Stimulated activated effector memory CD8-positive, alpha-beta T cell treated with anti-CD3 and anti-CD28 coated beads, Interleukin-12 subunit alpha, Interleukin-12 subunit beta, amount 100 ng/mL, for 72 hours (primary cell): ENCODE measurements around the gene PIGO.

ENCODE experiments used
- ATAC-seq: fragments of 150-1000 bp; cut with Tn5 transposase; 2 replicates; pipeline ENCODE4 v1.10.0; 2021
- DNase-seq, 2 donors: peaks; one replicate each; pipeline ENCODE4 v3.0.0; 2021 to 2022; ENCODE audit warnings: low spot score in 2 of 2
- H3K27ac Mint-ChIP-seq: one replicate; pipeline ENCODE4 v1.8.0; 2022; ENCODE audit warnings: mild to moderate bottlenecking, mixed read lengths
- H3K36me3 Mint-ChIP-seq: one replicate; pipeline ENCODE4 v1.8.0; 2022; ENCODE audit warnings: mild to moderate bottlenecking, mixed read lengths
- H3K4me1 Mint-ChIP-seq: one replicate; pipeline ENCODE4 v1.8.0; 2022; ENCODE audit warnings: mixed read lengths
- H3K4me3 Mint-ChIP-seq: one replicate; pipeline ENCODE4 v1.8.0; 2022; ENCODE audit warnings: mild to moderate bottlenecking, mixed read lengths
- H3K9me3 Mint-ChIP-seq: one replicate; pipeline ENCODE4 v1.8.0; 2022; ENCODE audit warnings: mixed read lengths

PIGO gene

DNA sequence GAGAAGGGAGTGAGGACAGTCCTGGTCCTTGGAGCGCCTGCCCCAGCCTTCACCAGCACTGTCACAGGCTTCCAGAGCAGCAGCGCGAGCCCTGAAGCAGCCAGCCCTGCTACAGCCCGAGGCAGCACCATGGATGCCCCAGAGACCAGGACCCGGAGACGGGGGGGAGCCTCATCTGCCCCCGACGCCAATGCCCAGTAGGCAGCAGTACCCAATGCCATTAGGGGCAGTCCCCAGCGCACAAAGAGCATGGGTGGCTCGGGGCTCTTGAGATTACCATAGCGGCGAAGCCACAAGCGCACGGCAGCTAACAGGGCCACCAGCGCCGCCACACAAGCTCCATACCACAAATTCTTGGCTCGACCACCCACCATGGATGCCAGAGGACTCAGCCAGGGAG is 4.9 kb downstream of the PIGO start:
- Mint-ChIP-seq H3K9me3 (no peaks in the 10 kb centered on the region), H3K4me1 (peaks cover 27% of the 10 kb centered on the region), H3K36me3 (peaks cover 72% of the 10 kb centered on the region), H3K4me3 (no peak overlapping the region), H3K27ac (no peak overlapping the region)
- ATAC-seq (no peak), DNase-seq (no peak)

DNA sequence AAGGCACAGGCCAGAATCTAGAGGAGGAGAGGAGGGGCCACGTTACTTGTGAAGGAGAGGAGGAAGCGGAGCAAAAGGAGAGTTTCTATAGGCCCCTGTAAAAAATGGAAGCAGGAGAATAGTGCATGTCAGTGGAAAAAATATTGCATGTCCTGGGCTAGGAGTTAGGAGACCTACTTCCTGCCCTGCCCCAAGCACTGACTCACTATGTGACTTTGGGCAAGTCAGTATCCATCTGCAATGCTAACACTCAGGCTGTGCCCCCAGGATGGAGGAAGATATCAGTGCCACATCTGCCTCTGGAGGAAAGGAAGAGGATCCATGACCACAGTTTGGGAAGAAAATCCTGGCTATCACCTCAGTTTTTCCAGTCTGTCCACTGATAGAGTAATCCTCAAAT is 7.0 kb downstream of the PIGO start:
- Mint-ChIP-seq H3K36me3 (peaks cover 61% of the 10 kb centered on the region), H3K4me3 (no peak overlapping the region), H3K9me3 (no peaks in the 10 kb centered on the region), H3K4me1 (peaks cover 6% of the 10 kb centered on the region), H3K27ac (no peak overlapping the region)
- ATAC-seq (no peak), DNase-seq (no peak)

DNA sequence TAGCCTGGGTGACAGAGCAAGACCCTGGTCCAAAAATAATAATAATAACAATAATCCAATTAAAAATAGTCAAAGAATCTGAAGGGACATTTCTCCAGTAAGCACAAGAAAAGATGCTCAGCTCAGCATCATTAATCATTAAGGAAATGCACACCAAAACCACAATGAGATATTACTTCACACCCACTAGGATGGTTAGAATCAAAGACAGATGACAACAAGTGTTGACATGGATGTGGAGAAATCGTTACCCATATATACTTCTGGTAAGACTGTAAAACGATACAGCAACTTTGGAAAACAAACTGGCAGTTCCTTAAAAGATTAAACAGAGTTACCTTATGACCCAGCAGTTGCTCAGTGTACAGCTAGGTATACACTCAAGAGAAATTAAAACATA is 11.3 kb downstream of the PIGO start:
- H3K9me3 Mint-ChIP-seq: no peaks in the 10 kb centered on the region
- ATAC-seq (peak; percentile 61), DNase-seq (no peak)
- H3K4me3 Mint-ChIP-seq: no peak overlapping the region
- H3K4me1 Mint-ChIP-seq: peaks cover 4% of the 10 kb centered on the region
- peaks cover 34% of the 10 kb centered on the region for H3K36me3 Mint-ChIP-seq
- no peak overlapping the region for H3K27ac Mint-ChIP-seq

DNA sequence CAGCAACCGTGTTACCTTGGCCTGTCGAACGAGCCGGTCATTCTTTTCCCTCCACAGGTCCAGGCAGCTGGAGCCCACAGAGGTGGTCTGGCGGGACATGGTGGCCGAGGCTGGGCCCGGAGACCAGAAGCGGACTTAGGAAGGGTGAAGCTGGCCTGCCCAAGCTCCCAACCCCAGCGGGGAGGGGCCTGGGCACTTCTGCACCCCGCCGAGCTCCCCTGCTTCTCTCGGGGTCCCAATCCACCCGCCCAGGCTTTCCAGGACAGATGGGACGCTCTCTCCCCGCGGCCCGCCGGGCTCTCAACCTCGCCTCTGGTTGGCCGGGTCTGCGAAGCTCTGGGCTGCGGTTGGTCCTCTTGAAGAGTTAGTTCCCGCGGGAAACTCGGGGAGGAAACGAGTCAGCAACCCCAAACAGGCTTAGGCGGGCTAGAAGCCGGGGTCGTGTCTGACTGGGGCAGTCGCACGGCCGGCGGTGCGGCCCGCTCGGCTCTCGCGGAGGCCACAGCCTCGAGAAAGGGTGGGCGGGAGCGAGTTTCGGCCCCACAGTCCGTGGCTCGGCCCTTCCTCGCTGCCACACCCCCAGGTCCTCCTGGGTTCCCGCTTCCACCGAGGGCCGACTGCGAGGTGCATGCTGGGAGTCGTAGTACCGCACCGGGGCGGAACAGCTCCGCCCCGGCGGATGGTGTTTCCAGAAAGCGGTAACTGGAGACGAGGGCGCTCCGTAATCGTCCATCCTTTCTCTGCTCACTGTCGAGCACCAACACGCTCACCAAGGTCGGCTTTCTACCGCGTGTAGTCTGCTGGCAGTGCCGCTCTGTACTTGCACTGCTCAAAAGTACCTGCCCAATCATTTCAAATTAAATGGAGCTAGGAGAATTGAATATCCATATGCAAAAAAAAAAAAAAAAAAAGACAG is 16.7 kb downstream of the PIGO start, which contains the start of gene FANCG:
Gene FANCG (minus strand): TSS at position 517 of the 916 bp plus-strand sequence. CDS start 418 bp downstream, at position 99.
- peaks cover 36% of the 10 kb centered on the region for H3K4me1 Mint-ChIP-seq
- peak; percentile 94 for ATAC-seq

DNA sequence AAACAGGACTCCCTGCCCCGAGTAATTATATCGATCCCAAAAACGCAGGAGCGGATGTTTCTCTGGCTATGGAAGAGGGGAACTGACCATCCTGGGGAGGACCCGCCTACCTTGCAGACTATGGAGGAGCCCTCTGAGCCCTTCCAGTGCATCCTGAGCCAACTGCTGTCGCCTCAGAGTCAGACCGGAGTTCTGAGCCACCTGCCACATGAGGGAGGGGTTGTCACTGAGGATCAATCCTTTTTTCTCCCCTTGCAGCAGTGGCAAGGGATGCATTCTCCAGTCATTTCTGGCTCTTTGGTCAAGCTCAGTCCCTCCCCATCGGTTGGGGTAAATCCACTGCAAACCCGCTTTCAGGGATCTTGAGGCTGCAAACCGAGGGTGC is 17.4 kb downstream of the PIGO start:
- H3K27ac Mint-ChIP-seq: peak overlapping the region; percentile 96
- H3K36me3 Mint-ChIP-seq: peaks cover 52% of the 10 kb centered on the region
- DNase-seq (peak in 1 of 2 donors; percentile 58), ATAC-seq (peak; percentile 2)
- H3K4me3 Mint-ChIP-seq: peak overlapping the region; percentile 95
- peaks cover 42% of the 10 kb centered on the region for H3K4me1 Mint-ChIP-seq
- H3K9me3 Mint-ChIP-seq: no peaks in the 10 kb centered on the region

More for the DNA sequence above, 16.7 kb downstream of the PIGO start, which contains the start of gene FANCG:
- peak within 1 kb of the TSS; percentile 95 for H3K4me3 Mint-ChIP-seq
- DNase-seq: peak; percentile 72 to 93
- peak within 1 kb of the TSS; percentile 96 for H3K27ac Mint-ChIP-seq
- no peaks in the 10 kb centered on the region for H3K9me3 Mint-ChIP-seq
- peaks cover 46% of the 10 kb centered on the region for H3K36me3 Mint-ChIP-seq

DNA sequence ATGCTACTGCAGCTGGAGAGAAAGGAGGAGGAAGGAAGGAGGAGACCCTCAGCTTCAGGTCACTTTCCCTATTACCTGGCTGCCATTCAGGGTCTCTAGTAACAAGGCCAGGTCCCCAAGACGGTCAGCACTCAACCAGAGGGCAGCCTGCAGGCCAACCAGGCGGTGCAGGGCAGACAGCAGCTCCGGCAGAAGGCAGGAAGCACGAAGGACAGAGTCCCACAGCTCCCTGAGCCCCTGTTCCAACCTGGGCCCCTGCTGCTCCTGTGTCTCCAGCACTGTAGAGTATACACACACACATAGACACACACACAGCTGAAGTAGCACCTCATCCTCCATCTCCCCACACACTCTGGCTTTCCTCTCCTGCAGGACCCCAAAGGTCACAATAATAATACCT is 18.3 kb downstream of the PIGO start:
- ATAC-seq: no peak
- peaks cover 59% of the 10 kb centered on the region for H3K36me3 Mint-ChIP-seq
- peak overlapping the region; percentile 96 for H3K27ac Mint-ChIP-seq
- H3K4me1 Mint-ChIP-seq: peaks cover 52% of the 10 kb centered on the region
- no peaks in the 10 kb centered on the region for H3K9me3 Mint-ChIP-seq
- DNase-seq: no peak
- peak overlapping the region; percentile 95 for H3K4me3 Mint-ChIP-seq

DNA sequence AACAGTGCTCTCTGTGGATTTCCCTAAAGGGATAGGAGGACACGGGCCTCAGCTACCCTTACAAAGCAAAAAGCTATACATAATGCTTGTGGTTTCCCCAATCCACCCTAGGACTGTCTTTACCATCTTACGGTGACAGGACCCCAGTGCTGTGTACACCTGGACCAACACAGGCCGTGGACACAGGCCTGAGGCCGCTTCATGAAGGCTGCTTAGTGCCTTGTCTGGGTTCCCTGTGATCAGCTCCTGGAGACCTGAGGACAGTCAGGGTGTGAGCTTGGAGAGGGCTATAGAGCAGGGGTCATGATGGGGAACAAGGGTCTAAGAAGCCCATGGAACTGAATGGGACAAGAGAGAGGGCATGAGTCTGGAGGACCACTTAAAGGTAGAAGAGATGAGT is 19.5 kb downstream of the PIGO start:
- Mint-ChIP-seq H3K4me1 (peaks cover 59% of the 10 kb centered on the region), H3K4me3 (peak overlapping the region; percentile 95), H3K9me3 (no peaks in the 10 kb centered on the region), H3K36me3 (peaks cover 69% of the 10 kb centered on the region), H3K27ac (peak overlapping the region; percentile 1)
- no peak for DNase-seq
- ATAC-seq: no peak

DNA sequence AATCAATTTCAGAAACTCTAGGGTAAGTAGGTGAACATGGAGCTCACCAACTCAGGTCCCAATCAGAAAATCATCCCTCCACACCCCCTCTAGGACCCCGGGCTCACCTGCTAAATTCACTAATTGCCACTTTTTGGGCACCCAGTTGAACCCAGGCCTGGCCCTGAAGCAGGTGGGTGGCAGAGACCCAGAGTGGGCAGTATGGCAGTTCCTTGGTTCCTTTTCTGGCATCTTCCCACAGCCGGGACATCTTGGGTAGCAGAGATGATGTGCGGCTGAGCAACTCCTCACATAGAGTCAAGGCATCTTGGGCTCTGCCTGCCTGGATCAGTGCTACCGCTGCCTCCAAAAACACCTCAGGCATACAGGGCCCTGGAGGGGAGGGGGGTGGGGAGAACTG is 21.0 kb downstream of the PIGO start:
- H3K4me1 Mint-ChIP-seq: peaks cover 65% of the 10 kb centered on the region
- no peak overlapping the region for H3K4me3 Mint-ChIP-seq
- H3K9me3 Mint-ChIP-seq: no peaks in the 10 kb centered on the region
- peaks cover 84% of the 10 kb centered on the region for H3K36me3 Mint-ChIP-seq
- H3K27ac Mint-ChIP-seq: no peak overlapping the region
- ATAC-seq (no peak), DNase-seq (no peak)

DNA sequence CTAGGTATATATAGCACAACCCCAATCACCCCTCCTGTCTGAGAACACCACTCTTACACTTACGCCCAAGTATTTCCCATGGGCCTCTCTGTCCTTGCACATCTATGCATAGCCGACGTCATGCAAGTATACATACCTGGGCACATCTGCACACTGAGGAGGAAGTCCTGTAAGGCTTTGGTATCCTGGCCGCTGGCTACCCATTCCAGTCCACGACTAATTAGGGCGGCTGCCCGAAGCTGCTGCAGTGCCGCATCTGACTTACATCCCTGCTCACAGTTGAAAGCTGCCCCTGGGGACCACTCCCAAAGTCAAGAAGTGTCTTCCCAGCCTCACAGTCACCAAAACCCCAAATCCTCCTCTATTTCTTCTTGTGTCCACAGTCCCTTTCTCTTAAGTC is 21.6 kb downstream of the PIGO start:
- no peak overlapping the region for H3K27ac Mint-ChIP-seq
- H3K4me3 Mint-ChIP-seq: no peak overlapping the region
- H3K4me1 Mint-ChIP-seq: peaks cover 65% of the 10 kb centered on the region
- ATAC-seq (no peak), DNase-seq (no peak)
- H3K36me3 Mint-ChIP-seq: peaks cover 84% of the 10 kb centered on the region
- no peaks in the 10 kb centered on the region for H3K9me3 Mint-ChIP-seq

DNA sequence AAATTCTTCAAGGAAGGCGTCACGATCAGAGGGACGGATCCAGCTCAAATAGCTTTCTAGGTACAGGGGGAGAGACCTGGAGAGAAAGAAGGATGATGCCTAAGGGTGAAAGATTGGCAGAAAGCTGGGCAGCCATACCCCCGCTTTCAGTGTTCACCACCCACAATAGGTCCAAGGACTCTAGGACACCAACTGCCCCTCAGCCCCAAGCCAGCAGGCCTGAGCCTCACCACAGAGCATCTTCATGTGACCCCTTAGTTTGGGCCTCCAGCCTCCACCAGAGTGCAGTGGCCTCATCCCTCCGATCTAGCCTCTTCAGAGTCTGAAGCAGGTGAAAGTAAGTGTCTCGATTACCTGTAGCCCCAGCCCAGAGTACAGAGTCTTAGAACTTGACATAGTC is 22.2 kb downstream of the PIGO start:
- Mint-ChIP-seq H3K36me3 (peaks cover 86% of the 10 kb centered on the region), H3K27ac (peak overlapping the region; percentile 97), H3K4me1 (peaks cover 71% of the 10 kb centered on the region), H3K4me3 (peak overlapping the region; percentile 88), H3K9me3 (no peaks in the 10 kb centered on the region)
- ATAC-seq (no peak), DNase-seq (no peak)

DNA sequence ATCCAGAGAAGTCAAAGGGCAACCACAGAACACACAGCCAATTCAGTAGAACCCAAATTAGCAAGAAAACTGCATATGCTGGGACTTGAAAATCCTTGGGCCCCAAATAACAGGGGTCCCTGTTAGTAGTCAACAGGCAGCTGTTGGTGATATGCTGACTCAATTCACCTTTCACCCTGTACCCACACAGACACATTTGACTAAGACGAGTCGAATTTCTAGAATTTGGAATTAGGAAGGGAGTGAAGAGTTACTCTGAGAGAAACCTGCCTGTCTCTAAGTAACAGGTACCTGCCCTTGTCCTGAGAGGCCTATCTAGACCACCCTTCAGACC is 23.1 kb downstream of the PIGO start:
- H3K36me3 Mint-ChIP-seq: peaks cover 91% of the 10 kb centered on the region
- H3K4me3 Mint-ChIP-seq: peak overlapping the region; percentile 88
- H3K27ac Mint-ChIP-seq: peak overlapping the region; percentile 97
- H3K9me3 Mint-ChIP-seq: no peaks in the 10 kb centered on the region
- peak; percentile 56 for ATAC-seq
- DNase-seq: no peak
- H3K4me1 Mint-ChIP-seq: peaks cover 75% of the 10 kb centered on the region

DNA sequence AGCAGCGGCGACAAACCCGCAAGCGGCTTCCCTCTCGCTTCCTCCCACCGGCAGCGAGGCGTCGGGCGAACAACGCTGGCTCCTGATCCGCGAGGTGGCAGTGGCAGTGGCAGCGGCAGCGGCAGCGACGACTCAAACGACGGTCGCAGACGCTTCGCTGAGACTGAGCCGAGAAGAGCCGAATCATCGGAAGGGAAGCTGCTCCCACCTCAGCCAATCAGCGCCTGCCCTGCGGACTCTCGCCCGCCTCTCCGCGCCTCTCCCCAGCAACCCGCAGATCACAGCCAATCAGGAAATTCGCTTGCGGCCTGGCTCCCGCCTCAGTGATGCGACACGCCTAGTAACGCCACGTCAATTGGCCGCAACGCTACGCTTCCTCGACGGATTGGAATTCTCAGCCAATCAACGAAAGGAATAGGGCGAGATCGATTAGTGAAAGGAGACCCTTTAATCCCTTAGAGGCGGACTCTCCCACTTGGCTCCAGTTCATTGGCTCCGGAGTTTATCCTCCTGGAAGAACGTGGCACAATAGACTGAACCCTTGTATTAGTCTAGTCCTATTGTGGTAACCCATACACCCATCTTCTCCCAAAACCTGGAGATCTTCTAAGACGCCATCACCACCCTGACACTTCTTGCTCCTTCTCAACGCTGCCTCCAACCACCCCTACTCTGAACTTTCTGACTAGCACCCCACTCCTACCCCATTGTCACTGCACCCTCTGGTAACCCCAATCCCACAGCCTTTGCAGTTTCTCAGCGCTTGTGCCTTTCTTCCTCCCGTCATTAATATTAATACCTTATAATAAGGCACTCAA is 23.7 kb downstream of the PIGO start, which contains the start of gene VCP:
Gene VCP (minus strand): TSS at position 165 of the 818 bp plus-strand sequence. CDS start 272 bp downstream, outside the sequence.
- peaks cover 75% of the 10 kb centered on the region for H3K4me1 Mint-ChIP-seq
- peak within 1 kb of the TSS; percentile 97 for H3K27ac Mint-ChIP-seq
- ATAC-seq: peak; percentile 92
- peak; percentile 81 to 96 for DNase-seq
- H3K36me3 Mint-ChIP-seq: peaks cover 91% of the 10 kb centered on the region
- H3K9me3 Mint-ChIP-seq: no peaks in the 10 kb centered on the region
- peak within 1 kb of the TSS; percentile 88 for H3K4me3 Mint-ChIP-seq

DNA sequence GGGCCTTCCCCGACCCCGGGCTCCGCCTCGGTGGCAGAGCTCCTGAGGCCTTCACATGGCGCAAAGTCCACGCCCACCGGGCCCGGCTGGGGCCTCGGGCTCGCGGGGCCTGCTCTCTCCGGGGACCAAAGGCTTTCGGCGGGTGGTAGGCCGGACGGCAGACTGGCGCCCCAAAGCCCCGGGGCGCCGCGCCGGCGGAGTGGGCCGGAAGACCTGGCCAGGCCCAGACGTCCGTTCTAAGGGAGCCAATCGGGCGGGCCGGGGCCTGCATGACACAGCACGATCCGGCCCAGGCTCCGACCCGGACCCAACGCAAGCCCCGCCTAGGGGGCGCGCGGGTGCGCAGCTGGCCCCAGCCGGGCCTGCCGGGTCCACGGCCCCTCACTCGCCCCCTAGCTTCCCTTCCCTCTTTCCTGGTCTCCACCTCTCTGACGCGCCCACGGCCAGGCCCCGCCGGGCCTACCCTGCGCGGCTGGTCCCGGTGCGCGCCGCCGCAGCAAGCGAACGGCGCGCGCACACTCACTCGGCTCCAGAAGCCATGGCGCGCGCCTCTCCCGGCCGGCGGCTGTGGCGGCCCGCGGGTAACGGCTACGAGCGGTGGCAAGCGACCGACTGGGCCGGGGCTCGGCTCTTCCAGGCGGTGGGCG is 24.5 kb downstream of the PIGO start:
- peak; percentile 65 to 88 for DNase-seq
- H3K36me3 Mint-ChIP-seq: peaks cover 91% of the 10 kb centered on the region
- ATAC-seq: peak; percentile 69
- H3K4me1 Mint-ChIP-seq: peaks cover 75% of the 10 kb centered on the region
- H3K9me3 Mint-ChIP-seq: no peaks in the 10 kb centered on the region
- peak overlapping the region; percentile 97 for H3K27ac Mint-ChIP-seq
- peak overlapping the region; percentile 88 for H3K4me3 Mint-ChIP-seq

DNA sequence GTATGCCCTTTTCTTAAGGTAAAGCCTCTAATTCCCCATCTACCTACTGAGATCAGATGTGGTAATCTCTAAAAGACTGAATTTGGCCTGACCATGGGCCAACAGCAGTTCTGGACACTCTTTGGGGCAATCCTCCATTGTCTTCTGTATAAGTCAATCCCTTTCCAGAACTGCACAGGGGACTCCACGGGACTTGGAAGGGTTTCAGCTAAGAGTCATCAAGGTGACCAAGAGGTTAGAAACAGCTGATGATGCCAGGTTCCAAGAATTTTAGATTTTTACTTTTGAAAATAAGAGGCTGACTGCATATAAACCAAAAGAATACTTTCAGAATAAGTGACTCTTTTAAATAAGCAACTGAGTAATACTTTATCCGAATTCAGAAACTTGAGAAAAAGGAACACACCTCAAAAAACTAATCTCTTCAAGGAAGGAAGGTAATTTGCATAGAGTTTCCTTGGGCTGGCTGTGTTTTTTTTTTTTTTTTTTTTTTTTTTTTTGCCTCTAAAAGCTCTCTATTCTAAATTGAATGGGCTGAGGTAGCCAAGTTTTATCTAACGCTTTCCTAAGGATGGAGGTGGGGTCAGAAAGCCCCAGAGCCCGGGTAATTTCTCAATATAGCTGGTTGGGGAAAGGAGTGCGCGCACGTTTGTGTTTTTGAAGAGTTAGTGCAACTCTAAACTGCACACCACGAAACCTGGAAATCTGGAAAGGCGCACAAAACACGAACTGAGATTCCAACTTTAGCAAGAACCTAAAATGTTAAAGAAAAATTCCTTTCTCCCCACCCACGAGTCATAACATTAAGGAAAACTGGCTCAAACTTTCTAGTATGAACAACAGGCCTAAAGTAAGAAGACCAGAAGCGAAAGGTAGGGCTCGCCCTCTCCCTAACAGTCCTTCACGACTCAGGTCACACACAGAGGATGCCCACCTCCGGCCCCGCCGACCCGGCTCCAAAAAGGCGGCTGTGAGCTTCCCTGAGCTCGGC is 25.3 kb downstream of the PIGO start:
- ATAC-seq (no peak), DNase-seq (no peak)
- Mint-ChIP-seq H3K27ac (peak overlapping the region; percentile 97), H3K4me3 (peak overlapping the region; percentile 88), H3K4me1 (peaks cover 73% of the 10 kb centered on the region), H3K9me3 (no peaks in the 10 kb centered on the region), H3K36me3 (peaks cover 93% of the 10 kb centered on the region)
